SU-DHL-6 (cell line): ENCODE results near the gene NEURL2.

Experiments
- H2AFZ ChIP-seq: fragments of 200-600 bp; sonication (generic); 2 replicates; pipeline ENCODE4 v1.6.1; 2014; ENCODE audit warnings: low read depth, mild to moderate bottlenecking, moderate library complexity, mixed read lengths, antibody characterized with exemption, low read length; ENCODE audit not compliant: severe bottlenecking
- H3F3A ChIP-seq: fragments of 200-600 bp; shearing (Covaris generic); 2 replicates; pipeline ENCODE4 v1.6.0; 2016; ENCODE audit warnings: antibody characterized with exemption, mild to moderate bottlenecking; ENCODE audit not compliant: insufficient read depth
- H3K27ac ChIP-seq: fragments of 200-600 bp; sonication (generic); 2 replicates; pipeline ENCODE4 v1.5.1; 2016; ENCODE audit warnings: low read depth, mild to moderate bottlenecking, low read length, moderate library complexity, mixed read lengths
- H3K27me3 ChIP-seq: fragments of 200-600 bp; sonication (generic), shearing (Covaris generic); 2 replicates; pipeline ENCODE4 v1.6.0; 2014; ENCODE audit warnings: mild to moderate bottlenecking, low read length
- H3K36me3 ChIP-seq: fragments of 200-600 bp; sonication (generic); 2 replicates; pipeline ENCODE4 v1.6.1; 2014; ENCODE audit warnings: mild to moderate bottlenecking, low read length, mixed read lengths
- H3K4me2 ChIP-seq: fragments of 300-600, 200-600 bp; shearing (Covaris generic), sonication (generic); 2 replicates; pipeline ENCODE4 v1.6.0; 2014; ENCODE audit warnings: low read length, low read depth, mild to moderate bottlenecking; ENCODE audit not compliant: poor library complexity, severe bottlenecking
- H3K4me3 ChIP-seq: fragments of 200-600 bp; sonication (generic); 2 replicates; pipeline ENCODE4 v1.5.1; 2014; ENCODE audit warnings: antibody characterized with exemption, low read length, mild to moderate bottlenecking, mixed read lengths; ENCODE audit not compliant: insufficient read depth, poor library complexity, severe bottlenecking
- H3K79me2 ChIP-seq: fragments of 200-600 bp; sonication (generic); 2 replicates; pipeline ENCODE4 v1.6.1; 2014; ENCODE audit warnings: mild to moderate bottlenecking, low read length, moderate library complexity; ENCODE audit not compliant: insufficient read depth
- H3K9ac ChIP-seq: fragments of 200-600 bp; sonication (generic); 2 replicates; pipeline ENCODE4 v1.7.0; 2014; ENCODE audit warnings: mild to moderate bottlenecking, low read length
- H3K9me2 ChIP-seq: fragments of 200-600 bp; sonication (generic); replicated peaks from 2 replicates; pipeline ENCODE4 v1.6.1; 2014; ENCODE audit warnings: low read length; ENCODE audit not compliant: insufficient read depth
- H3K9me3 ChIP-seq: fragments of 200-600 bp; sonication (generic); 2 replicates; pipeline ENCODE4 v1.6.1; 2014; ENCODE audit warnings: low read length, mixed read lengths; ENCODE audit not compliant: insufficient read depth
- H4K20me1 ChIP-seq: fragments of 200-600 bp; sonication (generic); 2 replicates; pipeline ENCODE4 v1.6.1; 2014; ENCODE audit warnings: low read depth, mild to moderate bottlenecking, antibody characterized with exemption, low read length, moderate library complexity, mixed read lengths
- CTCF ChIP-seq: fragments of 200-600 bp; sonication (generic); IDR thresholded peaks from one replicate; pipeline ENCODE4 v1.5.1; 2017; ENCODE audit warnings: antibody characterized with exemption, mild to moderate bottlenecking, low read length, moderate library complexity; ENCODE audit not compliant: insufficient read depth, poor library complexity, severe bottlenecking
- EZH2phosphoT487 ChIP-seq: fragments of 200-600 bp; sonication (generic), shearing (Covaris generic); conservative IDR thresholded peaks from 2 replicates; pipeline ENCODE4 v1.6.1; 2018; ENCODE audit warnings: mild to moderate bottlenecking, antibody characterized with exemption, low read length, moderate library complexity, mixed read lengths

NEURL2 gene

GRCh38 chr20:45890985-45891983, at the start of gene NEURL2, which contains the start of gene CTSA:
TSS of gene NEURL2 (minus strand) at chr20:45891208. CDS start at chr20:45890991, 217 bp downstream.
TSS of gene CTSA (plus strand) at chr20:45891335. CDS start at chr20:45891569, 234 bp downstream.
- Histone ChIP-seq H4K20me1 (no peaks in the 10 kb centered on the region), H3K4me3 (peak within 1 kb of the TSS; percentile 86), H3F3A (no peaks in the 10 kb centered on the region), H3K9ac (peak within 1 kb of the TSS; percentile 81), H2AFZ (peak within 1 kb of the TSS; percentile 93), H3K9me2 (no peaks in the 10 kb centered on the region), H3K27ac (peak within 1 kb of the TSS; percentile 45), H3K4me2 (peak within 1 kb of the TSS; percentile 65), H3K9me3 (no peaks in the 10 kb centered on the region), H3K27me3 (no peaks in the 10 kb centered on the region), H3K79me2 (no peaks in the 10 kb centered on the region), H3K36me3 (no peaks in the 10 kb centered on the region)
- TF ChIP-seq CTCF (no peak), EZH2phosphoT487 (no peak)

- no peak overlapping the region for H3K4me3 ChIP-seq
- no peak overlapping the region for H3K4me2 ChIP-seq
- H3K9ac ChIP-seq = no peak overlapping the region
- H3K9me2 ChIP-seq = no peaks in the 10 kb centered on the region
- no peaks in the 10 kb centered on the region for H4K20me1 ChIP-seq
- peaks cover 25% of the 10 kb centered on the region for H3K79me2 ChIP-seq
- peaks cover 16% of the 10 kb centered on the region for H3K36me3 ChIP-seq
- no peaks in the 10 kb centered on the region for H3K9me3 ChIP-seq
- no peak overlapping the region for H2AFZ ChIP-seq
- H3K27me3 ChIP-seq = no peaks in the 10 kb centered on the region
- no peaks in the 10 kb centered on the region for H3F3A ChIP-seq
- TF ChIP-seq CTCF = no peak
- no peak overlapping the region for H3K27ac ChIP-seq
Observed at GRCh38 chr20:45940469-45940868, 49.5 kb upstream of the NEURL2 start.

GRCh38 chr20:45940053-45940452, 49.0 kb upstream of the NEURL2 start:
- H3F3A ChIP-seq = no peaks in the 10 kb centered on the region
- H2AFZ ChIP-seq = no peak overlapping the region
- no peaks in the 10 kb centered on the region for H3K9me3 ChIP-seq
- H3K36me3 ChIP-seq = peaks cover 16% of the 10 kb centered on the region
- peaks cover 27% of the 10 kb centered on the region for H3K79me2 ChIP-seq
- TF ChIP-seq CTCF (no peak), EZH2phosphoT487 (no peak)
- H3K9me2 ChIP-seq = no peaks in the 10 kb centered on the region
- no peaks in the 10 kb centered on the region for H3K27me3 ChIP-seq
- no peaks in the 10 kb centered on the region for H4K20me1 ChIP-seq
- H3K27ac ChIP-seq = no peak overlapping the region
- H3K9ac ChIP-seq = no peak overlapping the region
- H3K4me3 ChIP-seq = no peak overlapping the region
- H3K4me2 ChIP-seq = no peak overlapping the region
